Transverse colon (tissue), 4 donors: ENCODE data around the gene TPSAB1. TPM values are rescaled to one million over a fixed set of nuclear protein-coding genes. Genes with fewer than 3 reads are reported as not detected.

ENCODE experiments used
- DNase-seq: peaks from one replicate; pipeline ENCODE4 v3.0.0-alpha.2; 2019
- H3K27ac ChIP-seq, 4 donors: fragments of 200-600 bp; sonication (generic); 2 replicates each; pipeline ENCODE4 v1.5.1; 2016 to 2018; ENCODE audit warnings: inconsistent platforms in 4 of 4
- H3K27me3 ChIP-seq: fragments of 200-600 bp; sonication (generic); 2 replicates; pipeline ENCODE4 v1.5.1; 2017; ENCODE audit warnings: inconsistent platforms
- H3K36me3 ChIP-seq, 4 donors: fragments of 200-600 bp; sonication (generic); 2 replicates each; pipeline ENCODE4 v1.5.1; 2017 to 2019; ENCODE audit warnings: inconsistent platforms in 4 of 4
- H3K4me1 ChIP-seq, 4 donors: fragments of 200-600 bp; sonication (generic); 2 replicates each; pipeline ENCODE4 v1.5.1; 2017 to 2020; ENCODE audit warnings: inconsistent platforms in 4 of 4
- H3K4me3 ChIP-seq, 4 donors: fragments of 200-600 bp; sonication (generic); 1 replicate in 1 of 4; 2 replicates in 3 of 4; pipeline versions ENCODE4 v1.5.1 to v1.6.1; 2017 to 2019; ENCODE audit warnings: inconsistent platforms in 4 of 4
- H3K9me3 ChIP-seq, 2 donors: fragments of 200-600 bp; sonication (generic); 2 replicates each; pipeline ENCODE4 v1.5.1; 2017 to 2019; ENCODE audit warnings: inconsistent platforms in 2 of 2
- EP300 ChIP-seq: sonication (generic); formaldehyde crosslinking; IDR thresholded peaks from one replicate; pipeline ENCODE4 v1.6.1; 2017; ENCODE audit warnings: antibody characterized with exemption, low read depth
- POLR2A ChIP-seq: fragments of 450-650 bp; IDR thresholded peaks from one replicate; pipeline ENCODE4 v1.6.1; 2016; ENCODE audit warnings: antibody characterized with exemption, mild to moderate bottlenecking, moderate library complexity
- POLR2AphosphoS5 ChIP-seq, 3 donors: sonication (generic); formaldehyde crosslinking; IDR thresholded peaks; one replicate each; pipeline ENCODE4 v1.6.1; 2016; ENCODE audit warnings: antibody characterized with exemption in 3 of 3
- WGBS, 2 donors: methylation state at CpG; one replicate each; pipeline ENCODE4 v1.1.5; 2018; ENCODE audit warnings: low coverage in 1 of 2; 5-methylcytosine and 5-hydroxymethylcytosine counted together
- in situ Hi-C, 4 donors: fragments of 200-750 bp; cut with MboI; loops; one replicate each; pipeline versions ENCODE4 v1.15.0 to v1.15.1; 2017; ENCODE audit warnings: low sequenced_read_pairs in 3 of 4, low pct_ligation_motif_present in 1 of 4, low pct_unique_long_range_greater_than_20kb in 1 of 4
- intact Hi-C: fragments of 100-400 bp; cut with DNase I; formaldehyde crosslinking; loops from one replicate; pipeline ENCODE4 v1.15.1; 2023; ENCODE audit warnings: low total_unique reads
- total RNA-seq, 4 donors: library from RNA; depleted of rRNA; stranded (reverse); fragments of >200 nt; gene quantifications; one replicate each; pipeline ENCODE4 v1.1.0, GENCODE V29; 2016
- TF ChIP-seq, protein P1 (sequence below), 5 experiments: fragments of 200-600 bp in 3 of 5; fragments of 450-650 bp in 2 of 5; sonication (generic) in 3 of 5; IDR thresholded peaks; 1 replicate in 2 of 5; 2 replicates in 3 of 5; pipeline ENCODE4 v1.5.1; 2016 to 2017; ENCODE audit warnings: antibody characterized with exemption in 5 of 5, inconsistent platforms in 3 of 5, mild to moderate bottlenecking in 2 of 5, moderate library complexity in 1 of 5

TPSAB1 gene
- total RNA-seq, 4 donors from 2014 or later = 9.4 to 33.7 (median 23.8) TPM

DNA sequence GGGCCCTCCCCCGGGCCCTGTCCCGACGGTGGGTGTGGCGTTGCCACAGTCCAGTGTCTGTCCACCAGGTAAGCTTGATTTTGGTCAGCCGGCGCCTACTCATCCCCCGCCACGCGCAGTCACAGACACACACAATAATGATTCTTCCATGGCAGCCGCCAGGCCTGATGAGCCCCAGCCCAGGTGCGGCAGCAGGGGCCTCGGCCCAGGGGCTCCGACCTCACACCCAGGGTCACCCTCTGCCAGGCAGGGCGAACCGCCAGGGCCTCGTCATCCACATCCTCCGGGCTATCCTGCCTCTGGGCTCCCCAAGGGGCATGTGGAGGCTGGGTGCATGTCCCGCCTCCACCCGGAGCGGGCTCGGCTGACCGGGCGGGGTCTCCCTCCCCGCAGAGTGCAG is 23.0 kb upstream of the TPSAB1 start:
- no peak overlapping the region for H3K27ac ChIP-seq
- no peaks in the 10 kb centered on the region for H3K36me3 ChIP-seq
- no peaks in the 10 kb centered on the region for H3K9me3 ChIP-seq
- no peaks in the 10 kb centered on the region for H3K27me3 ChIP-seq
- H3K4me3 ChIP-seq = no peak overlapping the region
- intact Hi-C loops = no loop called here
- no peak for TF ChIP-seq EP300
- 82% methylated on average over 22 of the region's 24 CpGs; no CpG with 5 or more reads in 1 of the 2 donors for WGBS, 2 donors
- in situ Hi-C loops = no loop called here
- no peaks in the 10 kb centered on the region for H3K4me1 ChIP-seq
- no peak for DNase-seq

DNA sequence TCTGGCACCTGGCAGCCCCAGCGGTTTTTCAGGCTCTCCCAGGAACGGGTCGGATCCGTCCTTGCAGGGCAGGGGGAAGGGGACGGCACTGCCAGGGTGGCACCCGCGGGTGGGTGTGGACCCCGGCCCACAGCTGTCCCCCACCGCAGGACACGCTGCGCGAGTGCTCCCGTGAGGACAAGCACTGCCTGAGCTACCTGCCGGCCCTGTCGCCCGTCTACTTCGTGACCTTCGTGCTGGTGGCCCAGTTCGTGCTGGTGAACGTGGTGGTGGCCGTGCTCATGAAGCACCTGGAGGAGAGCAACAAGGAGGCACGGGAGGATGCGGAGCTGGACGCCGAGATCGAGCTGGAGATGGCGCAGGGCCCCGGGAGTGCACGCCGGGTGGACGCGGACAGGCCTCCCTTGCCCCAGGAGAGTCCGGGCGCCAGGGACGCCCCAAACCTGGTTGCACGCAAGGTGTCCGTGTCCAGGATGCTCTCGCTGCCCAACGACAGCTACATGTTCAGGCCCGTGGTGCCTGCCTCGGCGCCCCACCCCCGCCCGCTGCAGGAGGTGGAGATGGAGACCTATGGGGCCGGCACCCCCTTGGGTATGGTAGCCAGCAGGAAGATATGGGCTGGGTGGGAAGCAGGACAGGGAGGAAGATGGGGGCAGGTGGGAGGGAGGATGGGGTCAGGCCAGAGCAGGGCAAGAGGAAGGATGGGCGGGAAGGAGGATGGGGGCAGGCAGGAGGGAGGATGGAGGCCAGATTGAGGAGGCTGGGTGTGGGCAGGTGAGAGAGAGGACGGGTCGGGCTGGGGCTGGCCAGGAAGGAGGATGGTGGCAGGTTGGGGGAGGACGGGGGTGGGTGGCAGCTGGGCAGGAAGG is 22.2 kb upstream of the TPSAB1 start:
- Histone ChIP-seq H3K27me3 (no peaks in the 10 kb centered on the region), H3K36me3 (no peaks in the 10 kb centered on the region), H3K9me3 (no peaks in the 10 kb centered on the region), H3K4me1 (no peaks in the 10 kb centered on the region), H3K4me3 (no peak overlapping the region), H3K27ac (no peak overlapping the region)
- WGBS, 2 donors = 79% methylated on average over 4 to 33 of the region's 49 CpGs
- no peak for DNase-seq
- intact Hi-C loops (no loop called here), in situ Hi-C loops (no loop called here)
- no peak for TF ChIP-seq POLR2AphosphoS5 (IDR thresholded peaks at IDR 0.05)
- TF ChIP-seq EP300 = no peak
- TF ChIP-seq, protein P1, sequence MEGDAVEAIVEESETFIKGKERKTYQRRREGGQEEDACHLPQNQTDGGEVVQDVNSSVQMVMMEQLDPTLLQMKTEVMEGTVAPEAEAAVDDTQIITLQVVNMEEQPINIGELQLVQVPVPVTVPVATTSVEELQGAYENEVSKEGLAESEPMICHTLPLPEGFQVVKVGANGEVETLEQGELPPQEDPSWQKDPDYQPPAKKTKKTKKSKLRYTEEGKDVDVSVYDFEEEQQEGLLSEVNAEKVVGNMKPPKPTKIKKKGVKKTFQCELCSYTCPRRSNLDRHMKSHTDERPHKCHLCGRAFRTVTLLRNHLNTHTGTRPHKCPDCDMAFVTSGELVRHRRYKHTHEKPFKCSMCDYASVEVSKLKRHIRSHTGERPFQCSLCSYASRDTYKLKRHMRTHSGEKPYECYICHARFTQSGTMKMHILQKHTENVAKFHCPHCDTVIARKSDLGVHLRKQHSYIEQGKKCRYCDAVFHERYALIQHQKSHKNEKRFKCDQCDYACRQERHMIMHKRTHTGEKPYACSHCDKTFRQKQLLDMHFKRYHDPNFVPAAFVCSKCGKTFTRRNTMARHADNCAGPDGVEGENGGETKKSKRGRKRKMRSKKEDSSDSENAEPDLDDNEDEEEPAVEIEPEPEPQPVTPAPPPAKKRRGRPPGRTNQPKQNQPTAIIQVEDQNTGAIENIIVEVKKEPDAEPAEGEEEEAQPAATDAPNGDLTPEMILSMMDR (IDR thresholded peaks at IDR 0.05) = no peak
- no peak for TF ChIP-seq POLR2A

DNA sequence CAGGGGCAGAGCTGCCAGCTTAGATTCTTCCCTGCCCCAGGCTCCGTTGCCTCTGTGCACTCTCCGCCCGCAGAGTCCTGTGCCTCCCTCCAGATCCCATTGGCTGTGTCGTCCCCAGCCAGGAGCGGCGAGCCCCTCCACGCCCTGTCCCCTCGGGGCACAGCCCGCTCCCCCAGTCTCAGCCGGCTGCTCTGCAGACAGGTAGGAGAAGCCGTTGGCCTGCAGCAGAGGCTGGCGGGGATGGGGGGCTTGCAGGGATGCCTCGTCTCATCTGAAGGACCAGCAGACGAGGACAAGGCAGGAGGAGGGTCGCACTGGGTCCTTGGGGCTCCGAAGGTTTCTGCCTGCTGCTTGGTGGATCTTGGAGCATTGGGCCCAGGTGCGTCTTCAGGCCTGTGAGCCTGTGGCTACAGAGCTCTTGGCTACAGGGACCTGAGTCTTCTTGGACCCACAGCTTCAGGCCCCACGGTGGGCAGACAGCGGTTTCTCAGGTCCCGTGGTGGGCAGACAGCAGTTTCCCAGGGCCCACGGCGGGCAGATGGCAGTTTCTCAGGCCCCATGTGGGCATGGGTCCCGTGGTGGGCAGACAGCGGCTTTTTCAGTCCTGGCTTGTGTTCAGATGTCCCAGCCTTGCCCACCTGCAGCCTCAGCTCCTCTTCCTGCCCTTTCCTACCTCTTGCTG is 21.4 kb upstream of the TPSAB1 start:
- in situ Hi-C loops = no loop called here

DNA sequence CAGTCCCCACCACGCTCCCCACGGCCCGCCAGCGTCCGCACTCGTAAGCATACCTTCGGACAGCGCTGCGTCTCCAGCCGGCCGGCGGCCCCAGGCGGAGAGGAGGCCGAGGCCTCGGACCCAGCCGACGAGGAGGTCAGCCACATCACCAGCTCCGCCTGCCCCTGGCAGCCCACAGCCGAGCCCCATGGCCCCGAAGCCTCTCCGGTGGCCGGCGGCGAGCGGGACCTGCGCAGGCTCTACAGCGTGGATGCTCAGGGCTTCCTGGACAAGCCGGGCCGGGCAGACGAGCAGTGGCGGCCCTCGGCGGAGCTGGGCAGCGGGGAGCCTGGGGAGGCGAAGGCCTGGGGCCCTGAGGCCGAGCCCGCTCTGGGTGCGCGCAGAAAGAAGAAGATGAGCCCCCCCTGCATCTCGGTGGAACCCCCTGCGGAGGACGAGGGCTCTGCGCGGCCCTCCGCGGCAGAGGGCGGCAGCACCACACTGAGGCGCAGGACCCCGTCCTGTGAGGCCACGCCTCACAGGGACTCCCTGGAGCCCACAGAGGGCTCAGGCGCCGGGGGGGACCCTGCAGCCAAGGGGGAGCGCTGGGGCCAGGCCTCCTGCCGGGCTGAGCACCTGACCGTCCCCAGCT is 20.3 kb upstream of the TPSAB1 start:
- Histone ChIP-seq H3K27ac (no peak overlapping the region), H3K27me3 (no peaks in the 10 kb centered on the region), H3K4me3 (no peak overlapping the region), H3K4me1 (peaks cover 0 to 3% (median under 1%) of the 10 kb centered on the region in 4 donors), H3K36me3 (no peaks in the 10 kb centered on the region), H3K9me3 (no peaks in the 10 kb centered on the region)
- intact Hi-C loops = no loop called here
- in situ Hi-C loops = no loop called here
- TF ChIP-seq POLR2A (no peak), EP300 (no peak), POLR2AphosphoS5 (IDR thresholded peaks at IDR 0.05) (no peak)
- TF ChIP-seq, protein P1 (IDR thresholded peaks at IDR 0.05) = no peak
- no peak for DNase-seq
- WGBS, 2 donors = 91% methylated on average over 54 of the region's 55 CpGs; no CpG with 5 or more reads in 1 of the 2 donors

More for the DNA sequence above, 21.4 kb upstream of the TPSAB1 start:
- no peaks in the 10 kb centered on the region for H3K4me1 ChIP-seq
- H3K27ac ChIP-seq = no peak overlapping the region
- H3K36me3 ChIP-seq = no peaks in the 10 kb centered on the region
- WGBS, 2 donors = 76% methylated on average over 22 of the region's 24 CpGs; no CpG with 5 or more reads in 1 of the 2 donors
- intact Hi-C loops = no loop called here
- DNase-seq = no peak
- H3K27me3 ChIP-seq = no peaks in the 10 kb centered on the region
- no peak overlapping the region for H3K4me3 ChIP-seq
- TF ChIP-seq POLR2AphosphoS5 (IDR thresholded peaks at IDR 0.05) = no peak
- TF ChIP-seq EP300 = no peak
- no peak for TF ChIP-seq POLR2A
- TF ChIP-seq, protein P1 (IDR thresholded peaks at IDR 0.05) = no peak
- H3K9me3 ChIP-seq = no peaks in the 10 kb centered on the region
